Activated naive CD4-positive, alpha-beta T cell treated with anti-CD3 and anti-CD28 coated beads, Interleukin-2, amount 50 U/mL, for 24 hours (primary cell): ENCODE measurements around the gene CCDC127.
"Not testable (repeated sequence)": the region's sequence is repeated elsewhere in the genome, so short reads cannot be mapped to it uniquely, and the experiment has no call there.

ENCODE experiments used
- H3K27ac Mint-ChIP-seq: one replicate; pipeline ENCODE4 v1.8.0; 2021; ENCODE audit warnings: mild to moderate bottlenecking, mixed read lengths
- H3K27me3 Mint-ChIP-seq: one replicate; pipeline ENCODE4 v1.8.0; 2021; ENCODE audit warnings: mixed read lengths
- H3K36me3 Mint-ChIP-seq: one replicate; pipeline ENCODE4 v1.8.0; 2021; ENCODE audit warnings: mixed read lengths
- H3K4me1 Mint-ChIP-seq: one replicate; pipeline ENCODE4 v1.8.0; 2021; ENCODE audit warnings: mixed read lengths
- H3K4me3 Mint-ChIP-seq: one replicate; pipeline ENCODE4 v1.8.0; 2021; ENCODE audit warnings: mild to moderate bottlenecking, mixed read lengths
- H3K9me3 Mint-ChIP-seq: one replicate; pipeline ENCODE4 v1.8.0; 2021; ENCODE audit warnings: mixed read lengths

CCDC127 gene

GRCh38 chr5:199950-200645, 17.9 kb downstream of the CCDC127 start:
- Mint-ChIP-seq H3K4me1 (no peaks in the 10 kb centered on the region), H3K36me3 (no peaks in the 10 kb centered on the region)

GRCh38 chr5:199197-199949, 18.6 kb downstream of the CCDC127 start:
- H3K27me3 Mint-ChIP-seq: no peaks in the 10 kb centered on the region
- H3K4me1 Mint-ChIP-seq: no peaks in the 10 kb centered on the region
- H3K4me3 Mint-ChIP-seq: no peak overlapping the region
- H3K36me3 Mint-ChIP-seq: no peaks in the 10 kb centered on the region
- no peak overlapping the region for H3K27ac Mint-ChIP-seq
- no peaks in the 10 kb centered on the region for H3K9me3 Mint-ChIP-seq

More at GRCh38 chr5:199950-200645, 17.9 kb downstream of the CCDC127 start:
- H3K27ac Mint-ChIP-seq: no peak overlapping the region
- no peaks in the 10 kb centered on the region for H3K9me3 Mint-ChIP-seq
- H3K4me3 Mint-ChIP-seq: no peak overlapping the region
- no peaks in the 10 kb centered on the region for H3K27me3 Mint-ChIP-seq

GRCh38 chr5:198516-199196, 19.3 kb downstream of the CCDC127 start:
- no peaks in the 10 kb centered on the region for H3K27me3 Mint-ChIP-seq
- no peaks in the 10 kb centered on the region for H3K4me1 Mint-ChIP-seq
- no peaks in the 10 kb centered on the region for H3K9me3 Mint-ChIP-seq
- H3K27ac Mint-ChIP-seq: no peak overlapping the region
- H3K36me3 Mint-ChIP-seq: no peaks in the 10 kb centered on the region
- no peak overlapping the region for H3K4me3 Mint-ChIP-seq

- H3K4me3 Mint-ChIP-seq: no peak overlapping the region
- no peak overlapping the region for H3K27ac Mint-ChIP-seq
- H3K36me3 Mint-ChIP-seq: no peaks in the 10 kb centered on the region
- H3K27me3 Mint-ChIP-seq: no peaks in the 10 kb centered on the region
- no peaks in the 10 kb centered on the region for H3K4me1 Mint-ChIP-seq
- H3K9me3 Mint-ChIP-seq: no peaks in the 10 kb centered on the region
Observed at GRCh38 chr5:197892-198489, 20.0 kb downstream of the CCDC127 start.

GRCh38 chr5:197031-197430, 20.9 kb downstream of the CCDC127 start:
- not testable (repeated sequence) for H3K27me3 Mint-ChIP-seq, H3K4me1 Mint-ChIP-seq, H3K27ac Mint-ChIP-seq, H3K4me3 Mint-ChIP-seq, H3K9me3 Mint-ChIP-seq, H3K36me3 Mint-ChIP-seq

GRCh38 chr5:196350-196749, 21.6 kb downstream of the CCDC127 start:
- Mint-ChIP-seq H3K27ac (no peak overlapping the region), H3K27me3 (no peaks in the 10 kb centered on the region), H3K4me1 (no peaks in the 10 kb centered on the region), H3K9me3 (no peaks in the 10 kb centered on the region), H3K4me3 (no peak overlapping the region), H3K36me3 (no peaks in the 10 kb centered on the region)

GRCh38 chr5:195401-196160, 22.4 kb downstream of the CCDC127 start:
- H3K4me1 Mint-ChIP-seq: no peaks in the 10 kb centered on the region

GRCh38 chr5:194603-195209, 23.2 kb downstream of the CCDC127 start:
- Mint-ChIP-seq H3K27me3 (peaks cover 1% of the 10 kb centered on the region), H3K4me3 (no peak overlapping the region)

More at GRCh38 chr5:195401-196160, 22.4 kb downstream of the CCDC127 start:
- H3K9me3 Mint-ChIP-seq: no peaks in the 10 kb centered on the region
- no peaks in the 10 kb centered on the region for H3K27me3 Mint-ChIP-seq
- H3K4me3 Mint-ChIP-seq: no peak overlapping the region
- H3K36me3 Mint-ChIP-seq: no peaks in the 10 kb centered on the region
- no peak overlapping the region for H3K27ac Mint-ChIP-seq

GRCh38 chr5:194102-194501, 23.9 kb downstream of the CCDC127 start:
- Mint-ChIP-seq H3K4me1 (peaks cover 6% of the 10 kb centered on the region), H3K36me3 (no peaks in the 10 kb centered on the region), H3K4me3 (no peak overlapping the region), H3K9me3 (no peaks in the 10 kb centered on the region), H3K27me3 (peaks cover 1% of the 10 kb centered on the region), H3K27ac (no peak overlapping the region)

More at GRCh38 chr5:194603-195209, 23.2 kb downstream of the CCDC127 start:
- H3K9me3 Mint-ChIP-seq: no peaks in the 10 kb centered on the region
- no peak overlapping the region for H3K27ac Mint-ChIP-seq
- H3K36me3 Mint-ChIP-seq: no peaks in the 10 kb centered on the region
- H3K4me1 Mint-ChIP-seq: peaks cover 6% of the 10 kb centered on the region

GRCh38 chr5:192970-193831, 24.8 kb downstream of the CCDC127 start:
- H3K4me1 Mint-ChIP-seq: peaks cover 12% of the 10 kb centered on the region
- no peak overlapping the region for H3K27ac Mint-ChIP-seq
- peaks cover 1% of the 10 kb centered on the region for H3K27me3 Mint-ChIP-seq
- H3K4me3 Mint-ChIP-seq: no peak overlapping the region
- no peaks in the 10 kb centered on the region for H3K36me3 Mint-ChIP-seq
- H3K9me3 Mint-ChIP-seq: no peaks in the 10 kb centered on the region

- Mint-ChIP-seq H3K36me3 (no peaks in the 10 kb centered on the region), H3K27me3 (peaks cover 1% of the 10 kb centered on the region), H3K4me1 (peaks cover 12% of the 10 kb centered on the region), H3K27ac (no peak overlapping the region), H3K9me3 (no peaks in the 10 kb centered on the region), H3K4me3 (no peak overlapping the region)
Observed at GRCh38 chr5:192691-192969, 25.3 kb downstream of the CCDC127 start.

GRCh38 chr5:191949-192690, 25.8 kb downstream of the CCDC127 start:
- no peak overlapping the region for H3K4me3 Mint-ChIP-seq
- peaks cover 1% of the 10 kb centered on the region for H3K27me3 Mint-ChIP-seq
- H3K9me3 Mint-ChIP-seq: no peaks in the 10 kb centered on the region
- no peaks in the 10 kb centered on the region for H3K36me3 Mint-ChIP-seq
- no peak overlapping the region for H3K27ac Mint-ChIP-seq
- peaks cover 12% of the 10 kb centered on the region for H3K4me1 Mint-ChIP-seq

- no peaks in the 10 kb centered on the region for H3K9me3 Mint-ChIP-seq
- H3K36me3 Mint-ChIP-seq: no peaks in the 10 kb centered on the region
- peaks cover 1% of the 10 kb centered on the region for H3K27me3 Mint-ChIP-seq
- no peak within 1 kb of the TSS for H3K4me3 Mint-ChIP-seq
- H3K27ac Mint-ChIP-seq: no peak within 1 kb of the TSS
- H3K4me1 Mint-ChIP-seq: peaks cover 12% of the 10 kb centered on the region
Observed at GRCh38 chr5:191036-191948, 26.7 kb downstream of the CCDC127 start, which contains the start of gene LRRC14B. Gene LRRC14B (plus strand): TSS chr5:191495. CDS start chr5:191539, 44 bp downstream.
